WTC11 (cell line): ENCODE measurements around the gene MCM5. TPM values are rescaled to one million over a fixed set of nuclear protein-coding genes. Genes with fewer than 3 reads are reported as not detected.
"Not testable (repeated sequence)": the region's sequence is repeated elsewhere in the genome, so short reads cannot be mapped to it uniquely, and the experiment has no call there.

Source experiments
- ATAC-seq: fragments of 200-7000 bp; cut with Tn5 transposase; 2 replicates; pipeline ENCODE4 v1.10.0; 2021; ENCODE audit warnings: mild to moderate bottlenecking, moderate library complexity
- CTCF ChIA-PET: fragments of 300-600 bp; sonication (Branson Sonifier 250); formaldehyde crosslinking; loops from one replicate; lab custom pipeline; 2021; ENCODE audit warnings: antibody characterized with exemption; lab: Charles Lee
- POLR2A ChIA-PET: fragments of 350-600 bp; sonication (Branson Sonifier 250); formaldehyde crosslinking; loops from one replicate; lab custom pipeline; 2021; ENCODE audit warnings: antibody characterized with exemption; lab: Charles Lee
- DNase-seq: peaks from one replicate; pipeline ENCODE4 v3.0.0; 2021; ENCODE audit warnings: low spot score
- H3K27ac Mint-ChIP-seq: 2 replicates; pipeline ENCODE4 v1.8.0; 2021; ENCODE audit warnings: mixed read lengths
- H3K27me3 Mint-ChIP-seq: 2 replicates; pipeline ENCODE4 v1.8.0; 2021; ENCODE audit warnings: low read depth, mild to moderate bottlenecking, moderate library complexity, mixed read lengths
- H3K36me3 Mint-ChIP-seq: 2 replicates; pipeline ENCODE4 v1.8.0; 2021; ENCODE audit warnings: mixed read lengths
- H3K4me1 Mint-ChIP-seq: 2 replicates; pipeline ENCODE4 v1.8.0; 2022; ENCODE audit warnings: mixed read lengths
- H3K4me3 Mint-ChIP-seq: 2 replicates; pipeline ENCODE4 v1.8.0; 2021; ENCODE audit warnings: mild to moderate bottlenecking, moderate library complexity, mixed read lengths
- H3K9me3 Mint-ChIP-seq: 2 replicates; pipeline ENCODE4 v1.8.0; 2021; ENCODE audit warnings: mixed read lengths
- CBFB ChIP-seq: sonication (generic); formaldehyde crosslinking; IDR thresholded peaks from 2 replicates; pipeline ENCODE4 v1.8.1; 2022; ENCODE audit warnings: mild to moderate bottlenecking, low read depth, missing genetic modification reagents
- ESRRA ChIP-seq: sonication (generic); formaldehyde crosslinking; IDR thresholded peaks from 2 replicates; pipeline ENCODE4 v1.8.1; 2022; ENCODE audit warnings: mild to moderate bottlenecking, missing genetic modification reagents, borderline replicate concordance
- FOXJ3 ChIP-seq: sonication (generic); formaldehyde crosslinking; IDR thresholded peaks from 2 replicates; pipeline ENCODE4 v1.9.0; 2021; ENCODE audit warnings: missing genetic modification reagents, mild to moderate bottlenecking, borderline replicate concordance
- GABPB1 ChIP-seq: sonication (generic); formaldehyde crosslinking; IDR thresholded peaks from 2 replicates; pipeline ENCODE4 v1.8.1; 2023; ENCODE audit warnings: mild to moderate bottlenecking, missing genetic modification reagents
- GRHL2 ChIP-seq: fragments of 250-450 bp; sonication (Bioruptor Pico); IDR thresholded peaks from 2 replicates; pipeline ENCODE4 v1.8.0; 2022; ENCODE audit warnings: mild to moderate bottlenecking, moderate library complexity; ENCODE audit not compliant: insufficient replicate concordance, severe bottlenecking
- HMGA2 ChIP-seq: fragments of 250-450 bp; sonication (Bioruptor Pico); IDR thresholded peaks from 2 replicates; pipeline ENCODE4 v1.4.0; 2021; ENCODE audit warnings: mild to moderate bottlenecking, moderate library complexity
- NR2C2 ChIP-seq: sonication (generic); formaldehyde crosslinking; IDR thresholded peaks from 2 replicates; pipeline ENCODE4 v1.8.0; 2022; ENCODE audit warnings: mild to moderate bottlenecking, missing genetic modification reagents
- NR3C1 ChIP-seq: sonication (generic); formaldehyde crosslinking; conservative IDR thresholded peaks from 2 replicates; pipeline ENCODE4 v1.8.1; 2023; ENCODE audit warnings: low read depth, mild to moderate bottlenecking, missing genetic modification reagents
- SMAD4 ChIP-seq: sonication (generic); formaldehyde crosslinking; IDR thresholded peaks from 2 replicates; pipeline ENCODE4 v1.8.0; 2022; ENCODE audit warnings: mild to moderate bottlenecking, missing genetic modification reagents
- SOX15 ChIP-seq: fragments of 250-450 bp; sonication (Bioruptor Pico); IDR thresholded peaks from 2 replicates; pipeline ENCODE4 v1.9.0; 2021; ENCODE audit warnings: mild to moderate bottlenecking
- SP1 ChIP-seq: sonication (generic); formaldehyde crosslinking; conservative IDR thresholded peaks from 2 replicates; pipeline ENCODE4 v1.8.1; 2022; ENCODE audit warnings: missing genetic modification reagents
- TEAD1 ChIP-seq: sonication (generic); formaldehyde crosslinking; IDR thresholded peaks from 2 replicates; pipeline ENCODE4 v1.8.0; 2022; ENCODE audit warnings: mild to moderate bottlenecking, missing genetic modification reagents
- ZNF671 ChIP-seq: fragments of 250-450 bp; sonication (Bioruptor Pico); IDR thresholded peaks from 2 replicates; pipeline ENCODE4 v1.8.0; 2021; ENCODE audit warnings: mild to moderate bottlenecking
- total RNA-seq: library from RNA; stranded (reverse); gene quantifications from 3 replicates; pipeline ENCODE4 v1.2.3, GENCODE V29; 2021
- TF ChIP-seq, protein P1 (sequence below): sonication (generic); formaldehyde crosslinking; IDR thresholded peaks from 2 replicates; pipeline ENCODE4 v1.8.1; 2023; ENCODE audit warnings: mild to moderate bottlenecking, moderate library complexity, missing genetic modification reagents
- TF ChIP-seq, protein P2 (sequence below): sonication (generic); formaldehyde crosslinking; IDR thresholded peaks from 2 replicates; pipeline ENCODE4 v1.8.0; 2022; ENCODE audit warnings: mild to moderate bottlenecking, missing genetic modification reagents
- TF ChIP-seq, protein P3 (sequence below): sonication (generic); formaldehyde crosslinking; IDR thresholded peaks from 2 replicates; pipeline ENCODE4 v1.8.1; 2023; ENCODE audit warnings: mild to moderate bottlenecking, missing genetic modification reagents, moderate library complexity
- TF ChIP-seq, protein P4 (sequence below): fragments of 250-450 bp; sonication (Bioruptor Pico); IDR thresholded peaks from 2 replicates; pipeline ENCODE4 v1.8.0; 2021; ENCODE audit warnings: mild to moderate bottlenecking
- TF ChIP-seq, protein P5 (sequence below): sonication (generic); formaldehyde crosslinking; IDR thresholded peaks from 2 replicates; pipeline ENCODE4 v1.8.1; 2023; ENCODE audit warnings: mild to moderate bottlenecking, missing genetic modification reagents, moderate library complexity
- TF ChIP-seq, protein P6 (sequence below): sonication (generic); formaldehyde crosslinking; IDR thresholded peaks from 2 replicates; pipeline ENCODE4 v1.8.0; 2023; ENCODE audit warnings: mild to moderate bottlenecking, missing genetic modification reagents

Gene MCM5
- total RNA-seq, 1 experiment from 2014 or later, result 261 TPM

DNA sequence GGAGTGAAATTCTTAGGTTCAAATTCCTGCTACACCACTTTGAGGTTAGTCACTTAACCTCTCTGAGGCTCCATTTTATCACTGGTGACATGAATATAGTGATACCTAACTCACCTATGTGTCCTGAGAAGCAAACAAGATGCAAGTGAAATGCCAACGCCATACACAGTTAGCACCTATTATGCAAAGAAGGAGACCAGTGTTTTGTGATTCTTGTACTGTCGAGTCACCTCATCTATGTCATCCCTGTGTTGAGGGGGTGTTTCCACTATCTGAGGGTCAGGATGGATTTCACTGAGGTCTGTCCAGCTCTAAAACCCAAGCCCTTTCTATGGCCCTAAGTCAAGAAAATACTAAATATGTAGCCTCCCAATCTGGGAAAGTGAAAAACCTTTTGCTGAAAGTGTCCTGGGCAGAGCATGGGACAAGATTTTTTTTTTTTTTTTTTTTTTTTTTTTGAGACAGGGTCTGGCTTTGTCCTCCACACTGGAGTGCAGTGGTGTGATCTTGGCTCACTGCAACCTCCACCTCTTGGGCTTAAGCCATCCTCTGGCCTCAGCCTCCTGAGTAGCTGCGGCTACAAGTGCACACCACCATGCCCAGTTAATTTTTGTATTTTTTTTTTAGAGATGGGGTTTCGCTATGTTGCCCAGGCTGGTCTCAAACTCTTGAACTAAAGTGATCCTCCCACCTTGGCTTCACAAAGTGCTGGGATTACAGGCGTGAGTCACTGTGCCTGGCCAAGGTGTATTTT, 5.0 kb upstream of the MCM5 start:
- Mint-ChIP-seq H3K4me1 (peaks cover 19% of the 10 kb centered on the region), H3K9me3 (no peaks in the 10 kb centered on the region), H3K27ac (no peak overlapping the region; the same call in 1 of the 2 replicates), H3K4me3 (no peak overlapping the region), H3K27me3 (no peaks in the 10 kb centered on the region), H3K36me3 (peaks cover 5% of the 10 kb centered on the region)
- CTCF ChIA-PET, result interaction anchor here (1.1 kb wide), 1 partner anchor 44 kb away, joined by 3 read pairs; no protein-coding TSS in a partner anchor
- TF ChIP-seq TEAD1, result no peak
- no peak for TF ChIP-seq GRHL2 (CRISPR knock-in tag)
- no peak for TF ChIP-seq NR2C2
- TF ChIP-seq GABPB1 (CRISPR knock-in tag), result no peak
- TF ChIP-seq ESRRA, result no peak
- TF ChIP-seq, protein P1, sequence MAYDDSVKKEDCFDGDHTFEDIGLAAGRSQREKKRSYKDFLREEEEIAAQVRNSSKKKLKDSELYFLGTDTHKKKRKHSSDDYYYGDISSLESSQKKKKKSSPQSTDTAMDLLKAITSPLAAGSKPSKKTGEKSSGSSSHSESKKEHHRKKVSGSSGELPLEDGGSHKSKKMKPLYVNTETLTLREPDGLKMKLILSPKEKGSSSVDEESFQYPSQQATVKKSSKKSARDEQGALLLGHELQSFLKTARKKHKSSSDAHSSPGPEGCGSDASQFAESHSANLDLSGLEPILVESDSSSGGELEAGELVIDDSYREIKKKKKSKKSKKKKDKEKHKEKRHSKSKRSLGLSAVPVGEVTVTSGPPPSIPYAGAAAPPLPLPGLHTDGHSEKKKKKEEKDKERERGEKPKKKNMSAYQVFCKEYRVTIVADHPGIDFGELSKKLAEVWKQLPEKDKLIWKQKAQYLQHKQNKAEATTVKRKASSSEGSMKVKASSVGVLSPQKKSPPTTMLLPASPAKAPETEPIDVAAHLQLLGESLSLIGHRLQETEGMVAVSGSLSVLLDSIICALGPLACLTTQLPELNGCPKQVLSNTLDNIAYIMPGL, result no peak
- TF ChIP-seq FOXJ3 (CRISPR knock-in tag), result no peak
- TF ChIP-seq NR3C1, result no peak
- TF ChIP-seq, protein P2, sequence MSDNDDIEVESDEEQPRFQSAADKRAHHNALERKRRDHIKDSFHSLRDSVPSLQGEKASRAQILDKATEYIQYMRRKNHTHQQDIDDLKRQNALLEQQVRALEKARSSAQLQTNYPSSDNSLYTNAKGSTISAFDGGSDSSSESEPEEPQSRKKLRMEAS (CRISPR knock-in tag), result no peak
- TF ChIP-seq, protein P3, sequence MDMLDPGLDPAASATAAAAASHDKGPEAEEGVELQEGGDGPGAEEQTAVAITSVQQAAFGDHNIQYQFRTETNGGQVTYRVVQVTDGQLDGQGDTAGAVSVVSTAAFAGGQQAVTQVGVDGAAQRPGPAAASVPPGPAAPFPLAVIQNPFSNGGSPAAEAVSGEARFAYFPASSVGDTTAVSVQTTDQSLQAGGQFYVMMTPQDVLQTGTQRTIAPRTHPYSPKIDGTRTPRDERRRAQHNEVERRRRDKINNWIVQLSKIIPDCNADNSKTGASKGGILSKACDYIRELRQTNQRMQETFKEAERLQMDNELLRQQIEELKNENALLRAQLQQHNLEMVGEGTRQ (CRISPR knock-in tag), result no peak
- TF ChIP-seq HMGA2 (CRISPR knock-in tag), result no peak
- TF ChIP-seq CBFB (CRISPR knock-in tag), result no peak
- TF ChIP-seq, protein P4, sequence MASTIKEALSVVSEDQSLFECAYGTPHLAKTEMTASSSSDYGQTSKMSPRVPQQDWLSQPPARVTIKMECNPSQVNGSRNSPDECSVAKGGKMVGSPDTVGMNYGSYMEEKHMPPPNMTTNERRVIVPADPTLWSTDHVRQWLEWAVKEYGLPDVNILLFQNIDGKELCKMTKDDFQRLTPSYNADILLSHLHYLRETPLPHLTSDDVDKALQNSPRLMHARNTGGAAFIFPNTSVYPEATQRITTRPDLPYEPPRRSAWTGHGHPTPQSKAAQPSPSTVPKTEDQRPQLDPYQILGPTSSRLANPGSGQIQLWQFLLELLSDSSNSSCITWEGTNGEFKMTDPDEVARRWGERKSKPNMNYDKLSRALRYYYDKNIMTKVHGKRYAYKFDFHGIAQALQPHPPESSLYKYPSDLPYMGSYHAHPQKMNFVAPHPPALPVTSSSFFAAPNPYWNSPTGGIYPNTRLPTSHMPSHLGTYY, result no peak
- TF ChIP-seq SMAD4 (CRISPR knock-in tag), result no peak
- TF ChIP-seq SP1 (CRISPR knock-in tag), result no peak
- TF ChIP-seq, protein P5, sequence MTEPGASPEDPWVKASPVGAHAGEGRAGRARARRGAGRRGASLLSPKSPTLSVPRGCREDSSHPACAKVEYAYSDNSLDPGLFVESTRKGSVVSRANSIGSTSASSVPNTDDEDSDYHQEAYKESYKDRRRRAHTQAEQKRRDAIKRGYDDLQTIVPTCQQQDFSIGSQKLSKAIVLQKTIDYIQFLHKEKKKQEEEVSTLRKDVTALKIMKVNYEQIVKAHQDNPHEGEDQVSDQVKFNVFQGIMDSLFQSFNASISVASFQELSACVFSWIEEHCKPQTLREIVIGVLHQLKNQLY, result no peak
- no peak for TF ChIP-seq SOX15 (CRISPR knock-in tag)
- TF ChIP-seq ZNF671, result no peak
- TF ChIP-seq, protein P6, sequence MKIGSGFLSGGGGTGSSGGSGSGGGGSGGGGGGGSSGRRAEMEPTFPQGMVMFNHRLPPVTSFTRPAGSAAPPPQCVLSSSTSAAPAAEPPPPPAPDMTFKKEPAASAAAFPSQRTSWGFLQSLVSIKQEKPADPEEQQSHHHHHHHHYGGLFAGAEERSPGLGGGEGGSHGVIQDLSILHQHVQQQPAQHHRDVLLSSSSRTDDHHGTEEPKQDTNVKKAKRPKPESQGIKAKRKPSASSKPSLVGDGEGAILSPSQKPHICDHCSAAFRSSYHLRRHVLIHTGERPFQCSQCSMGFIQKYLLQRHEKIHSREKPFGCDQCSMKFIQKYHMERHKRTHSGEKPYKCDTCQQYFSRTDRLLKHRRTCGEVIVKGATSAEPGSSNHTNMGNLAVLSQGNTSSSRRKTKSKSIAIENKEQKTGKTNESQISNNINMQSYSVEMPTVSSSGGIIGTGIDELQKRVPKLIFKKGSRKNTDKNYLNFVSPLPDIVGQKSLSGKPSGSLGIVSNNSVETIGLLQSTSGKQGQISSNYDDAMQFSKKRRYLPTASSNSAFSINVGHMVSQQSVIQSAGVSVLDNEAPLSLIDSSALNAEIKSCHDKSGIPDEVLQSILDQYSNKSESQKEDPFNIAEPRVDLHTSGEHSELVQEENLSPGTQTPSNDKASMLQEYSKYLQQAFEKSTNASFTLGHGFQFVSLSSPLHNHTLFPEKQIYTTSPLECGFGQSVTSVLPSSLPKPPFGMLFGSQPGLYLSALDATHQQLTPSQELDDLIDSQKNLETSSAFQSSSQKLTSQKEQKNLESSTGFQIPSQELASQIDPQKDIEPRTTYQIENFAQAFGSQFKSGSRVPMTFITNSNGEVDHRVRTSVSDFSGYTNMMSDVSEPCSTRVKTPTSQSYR, result no peak
- POLR2A ChIA-PET, result interaction anchor here (0.5 kb wide), 1 partner anchor 26 kb away, joined by 3 read pairs; no protein-coding TSS in a partner anchor
- DNase-seq, result no peak
- ATAC-seq, result no peak

DNA sequence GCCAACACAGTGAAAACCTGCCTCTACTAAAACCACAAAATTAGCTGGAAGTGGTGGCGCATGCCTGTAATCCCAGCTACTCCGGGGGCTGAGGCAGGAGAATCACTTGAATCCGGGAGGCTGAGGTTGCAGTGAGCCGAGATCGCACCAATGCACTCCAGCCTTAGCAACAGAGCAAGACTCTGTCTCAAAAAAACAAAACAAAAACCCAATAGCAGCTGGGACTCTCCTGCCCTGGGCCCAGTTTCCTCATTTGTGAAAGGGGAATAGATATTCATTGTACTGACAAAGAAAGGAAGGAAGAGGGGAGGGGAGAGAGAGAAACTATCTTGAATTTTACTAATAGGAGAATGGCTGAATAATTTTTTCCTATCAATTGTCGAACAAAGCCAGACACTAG, 3.3 kb upstream of the MCM5 start:
- H3K4me1 Mint-ChIP-seq, result peaks cover 27% of the 10 kb centered on the region
- peak overlapping the region; percentile 86 for H3K27ac Mint-ChIP-seq
- H3K27me3 Mint-ChIP-seq, H3K9me3 Mint-ChIP-seq, DNase-seq, H3K4me3 Mint-ChIP-seq, ATAC-seq: not testable (repeated sequence)
- POLR2A ChIA-PET, result interaction anchor here (0.6 to 1.0 kb wide), 2 partner anchors 14 to 19 kb away, joined by 3 read pairs; no protein-coding TSS in a partner anchor
- H3K36me3 Mint-ChIP-seq, result peaks cover 12% of the 10 kb centered on the region
- CTCF ChIA-PET, result interaction anchor here (0.6 to 1.8 kb wide), 4 partner anchors 24 to 121 kb away, joined by 3 to 8 read pairs (median 5); no protein-coding TSS in a partner anchor
